ENCODE results near the gene DOLK. TPM values are rescaled to one million over a fixed set of nuclear protein-coding genes. Genes with fewer than 3 reads are reported as not detected.

Gene DOLK
- total RNA-seq, 4 donors from 2014 or later = 9.4 to 13.1 (median 12.3) TPM

DNA sequence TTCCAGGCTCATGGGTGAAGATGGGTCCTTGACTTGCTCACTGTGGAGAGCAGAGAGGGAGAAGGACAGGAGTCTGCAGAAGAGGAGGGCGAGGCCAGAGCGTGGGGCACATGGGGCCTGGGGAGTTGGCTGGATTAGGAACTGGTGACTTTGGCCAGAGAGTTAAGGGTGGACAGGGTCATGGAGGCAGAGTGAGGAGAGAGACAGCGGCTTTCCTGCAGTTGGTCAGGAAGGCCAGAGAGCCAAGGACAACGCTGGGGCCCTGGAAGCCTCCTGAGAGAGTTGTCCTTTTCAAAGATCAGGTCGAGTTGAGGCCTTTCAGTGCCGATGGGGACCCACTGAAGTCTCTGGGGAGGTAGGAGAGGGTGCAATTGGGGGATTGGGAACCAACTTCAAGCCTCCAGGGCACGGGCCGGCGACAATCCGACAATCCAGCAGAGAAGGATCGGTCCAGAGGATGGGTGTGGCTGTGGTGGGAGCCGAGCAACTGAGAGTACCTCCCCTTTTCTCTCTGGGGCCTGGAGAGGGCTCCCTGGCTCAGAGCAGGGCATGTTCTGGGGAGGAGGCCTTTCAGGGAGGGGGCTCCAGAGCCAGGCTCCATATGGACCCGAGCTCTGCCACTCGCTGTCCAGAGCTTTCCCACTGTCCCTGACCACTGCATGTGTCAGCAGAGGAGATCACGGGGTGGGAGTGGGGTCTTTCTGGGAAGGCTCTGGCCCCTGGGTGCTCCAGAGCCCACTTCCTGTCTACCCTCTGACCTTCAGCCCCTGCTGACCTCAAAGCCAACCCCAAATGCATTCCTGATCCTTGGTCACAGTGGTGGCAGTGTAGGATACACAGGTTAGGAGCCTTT, 34.1 kb downstream of the DOLK start:
- DNase-seq (ENCODE audit: low spot score in 2 of 2) = no peak
- no peaks in the 10 kb centered on the region for H3K9me3 ChIP-seq
- H3K4me3 ChIP-seq = peak overlapping the region in 1 of 4 donors; percentile 26
- TF ChIP-seq CTCF (IDR thresholded peaks at IDR 0.05) (no peak), EP300 (IDR thresholded peaks at IDR 0.05) (peak in 1 of 2 donors; percentile 11), POLR2A (IDR thresholded peaks at IDR 0.05) (no peak)
- peaks cover 2 to 45% (median 8%) of the 10 kb centered on the region in 3 donors for H3K36me3 ChIP-seq
- peak overlapping the region; percentile 78 to 98 (median 82) for H3K27ac ChIP-seq
- WGBS, 2 donors = 47 to 52% methylated on average over 15 of the region's 15 CpGs
- peaks cover 3 to 89% (median 46%) of the 10 kb centered on the region in 4 donors for H3K4me1 ChIP-seq
- no peaks in the 10 kb centered on the region for H3K27me3 ChIP-seq

GRCh38 chr9:128912270-128912853, 35.0 kb downstream of the DOLK start:
- Histone ChIP-seq H3K4me1 (peaks cover 3 to 83% (median 46%) of the 10 kb centered on the region in 4 donors), H3K4me3 (peak overlapping the region in 1 of 4 donors; percentile 26), H3K27me3 (no peaks in the 10 kb centered on the region), H3K27ac (peak overlapping the region; percentile 78 to 98 (median 82)), H3K9me3 (no peaks in the 10 kb centered on the region), H3K36me3 (peaks cover 2 to 45% (median 14%) of the 10 kb centered on the region in 3 donors)
- DNase-seq (ENCODE audit: low spot score in 2 of 2) = no peak
- TF ChIP-seq EP300 (IDR thresholded peaks at IDR 0.05) (peak; percentile 26 to 74), CTCF (IDR thresholded peaks at IDR 0.05) (no peak), POLR2A (IDR thresholded peaks at IDR 0.05) (no peak)
- 56 to 63% methylated on average over 15 of the region's 15 CpGs for WGBS, 2 donors

DNA sequence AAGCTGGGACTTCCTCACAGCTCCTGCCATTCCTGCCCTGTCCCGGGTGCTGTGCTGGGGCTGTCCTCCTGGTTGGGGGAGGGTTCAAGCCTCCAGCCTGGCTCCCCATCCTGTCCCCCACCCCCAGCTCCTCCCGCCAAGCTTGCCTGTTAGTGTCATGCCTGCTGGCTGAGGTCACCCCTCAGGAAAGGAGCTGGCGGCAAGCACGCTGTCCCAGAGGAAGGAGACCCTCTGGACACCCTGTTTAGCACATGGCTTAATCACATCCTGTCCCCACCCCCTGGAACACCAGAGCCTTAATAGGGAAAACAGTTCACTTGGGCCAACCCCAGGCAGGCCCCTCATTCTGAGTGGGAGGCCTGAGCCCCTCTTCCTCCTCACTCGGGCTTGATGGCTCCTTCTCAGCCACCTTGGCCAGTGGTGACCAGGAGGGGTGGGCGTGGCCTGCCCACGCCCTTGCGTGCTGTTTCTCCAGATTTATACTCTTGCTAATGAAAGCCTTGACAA, 35.8 kb downstream of the DOLK start:
- H3K36me3 ChIP-seq = peaks cover 2 to 48% (median 14%) of the 10 kb centered on the region in 3 donors
- H3K27ac ChIP-seq = peak overlapping the region; percentile 78 to 98 (median 82)
- peaks cover under 1 to 75% (median 42%) of the 10 kb centered on the region in 4 donors for H3K4me1 ChIP-seq
- no peaks in the 10 kb centered on the region for H3K27me3 ChIP-seq
- DNase-seq (ENCODE audit: low spot score in 2 of 2) = no peak
- WGBS, 2 donors = 22 to 36% methylated on average over 7 to 8 of the region's 8 CpGs
- no peaks in the 10 kb centered on the region for H3K9me3 ChIP-seq
- H3K4me3 ChIP-seq = no peak overlapping the region
- TF ChIP-seq CTCF (IDR thresholded peaks at IDR 0.05) = no peak
- no peak for TF ChIP-seq POLR2A (IDR thresholded peaks at IDR 0.05)
- peak in 1 of 2 donors; percentile 55 for TF ChIP-seq EP300 (IDR thresholded peaks at IDR 0.05)

- H3K36me3 ChIP-seq = peaks cover 2 to 43% (median 14%) of the 10 kb centered on the region in 3 donors
- WGBS, 2 donors = 71 to 90% methylated on average over 2 to 6 of the region's 6 CpGs
- H3K4me1 ChIP-seq = peaks cover 0 to 68% (median 35%) of the 10 kb centered on the region in 4 donors
- DNase-seq (ENCODE audit: low spot score in 2 of 2) = no peak
- H3K4me3 ChIP-seq = no peak overlapping the region
- H3K27me3 ChIP-seq = no peaks in the 10 kb centered on the region
- H3K9me3 ChIP-seq = no peaks in the 10 kb centered on the region
- TF ChIP-seq EP300 (IDR thresholded peaks at IDR 0.05) (no peak), CTCF (IDR thresholded peaks at IDR 0.05) (no peak), POLR2A (IDR thresholded peaks at IDR 0.05) (no peak)
- H3K27ac ChIP-seq = peak overlapping the region; percentile 78 to 98 (median 82)
Observed at GRCh38 chr9:128910906-128911305, 36.5 kb downstream of the DOLK start.
